GM18873 (cell line): ENCODE measurements around the gene OR51B4.
"Not testable (repeated sequence)": the region's sequence is repeated elsewhere in the genome, so short reads cannot be mapped to it uniquely, and the experiment has no call there.

Experiments
- ATAC-seq: cut with Tn5 transposase; IDR thresholded peaks from one replicate; pipeline ENCODE4 v1.9.1; 2021; ENCODE audit warnings: mild to moderate bottlenecking, moderate library complexity, moderate number of reproducible peaks; ENCODE audit not compliant: unreplicated experiment, low FRiP score

Gene OR51B4, protein sequence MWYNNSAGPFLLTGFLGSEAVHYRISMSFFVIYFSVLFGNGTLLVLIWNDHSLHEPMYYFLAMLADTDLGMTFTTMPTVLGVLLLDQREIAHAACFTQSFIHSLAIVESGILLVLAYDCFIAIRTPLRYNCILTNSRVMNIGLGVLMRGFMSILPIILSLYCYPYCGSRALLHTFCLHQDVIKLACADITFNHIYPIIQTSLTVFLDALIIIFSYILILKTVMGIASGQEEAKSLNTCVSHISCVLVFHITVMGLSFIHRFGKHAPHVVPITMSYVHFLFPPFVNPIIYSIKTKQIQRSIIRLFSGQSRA

GRCh38 chr11:5301846-5302245 lies at the start of gene OR51B4:
Gene OR51B4, minus strand, starts transcription at chr11:5301946. Its CDS starts 0 bp downstream, at chr11:5301946.
- ATAC-seq = no peak

GRCh38 chr11:5351208-5351607 lies 49.5 kb upstream of the OR51B4 start, which contains the start of gene OR51B6:
Gene OR51B6, plus strand, starts transcription at chr11:5351508. Its CDS starts 0 bp downstream, at chr11:5351508.
- ATAC-seq = no peak

DNA sequence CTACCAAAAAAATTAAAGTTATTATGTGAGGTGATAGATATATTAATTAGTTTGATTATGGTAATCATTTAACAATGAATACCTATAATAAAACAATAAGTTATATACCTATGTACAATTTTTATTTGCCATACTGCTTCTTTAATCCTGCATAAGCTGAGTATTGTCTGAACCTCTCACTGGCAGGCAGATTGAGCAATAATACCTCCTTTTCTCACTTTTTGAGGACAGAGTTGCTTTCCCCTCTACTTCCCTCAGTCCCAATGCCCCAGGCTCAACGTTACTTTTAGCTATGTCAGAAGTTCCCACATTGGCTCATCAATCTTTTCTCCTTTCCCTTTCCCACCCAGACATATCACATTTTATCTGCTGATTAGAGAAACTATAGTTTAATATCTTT lies 47.8 kb upstream of the OR51B4 start:
- ATAC-seq = no peak

GRCh38 chr11:5348551-5349194 lies 46.9 kb upstream of the OR51B4 start:
- ATAC-seq = no peak

DNA sequence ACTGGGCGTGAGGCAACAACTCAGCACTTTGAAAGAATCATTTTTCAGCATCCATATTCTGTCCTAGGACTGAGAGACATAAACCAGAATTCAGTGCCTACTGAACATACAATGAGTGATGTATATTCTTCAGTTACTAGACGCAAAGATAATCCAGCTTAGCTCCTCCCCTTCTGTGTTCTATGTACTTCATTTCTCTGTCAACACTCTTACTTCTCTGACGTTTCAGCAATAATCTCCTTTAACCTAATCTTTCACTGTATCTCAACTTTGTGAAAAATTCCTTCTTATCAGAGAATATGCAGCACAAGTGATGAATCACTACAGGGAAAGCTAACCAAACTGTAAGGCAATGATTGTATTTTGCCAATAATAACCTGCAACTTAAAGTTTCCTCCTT lies 44.1 kb upstream of the OR51B4 start:
- ATAC-seq = no peak

DNA sequence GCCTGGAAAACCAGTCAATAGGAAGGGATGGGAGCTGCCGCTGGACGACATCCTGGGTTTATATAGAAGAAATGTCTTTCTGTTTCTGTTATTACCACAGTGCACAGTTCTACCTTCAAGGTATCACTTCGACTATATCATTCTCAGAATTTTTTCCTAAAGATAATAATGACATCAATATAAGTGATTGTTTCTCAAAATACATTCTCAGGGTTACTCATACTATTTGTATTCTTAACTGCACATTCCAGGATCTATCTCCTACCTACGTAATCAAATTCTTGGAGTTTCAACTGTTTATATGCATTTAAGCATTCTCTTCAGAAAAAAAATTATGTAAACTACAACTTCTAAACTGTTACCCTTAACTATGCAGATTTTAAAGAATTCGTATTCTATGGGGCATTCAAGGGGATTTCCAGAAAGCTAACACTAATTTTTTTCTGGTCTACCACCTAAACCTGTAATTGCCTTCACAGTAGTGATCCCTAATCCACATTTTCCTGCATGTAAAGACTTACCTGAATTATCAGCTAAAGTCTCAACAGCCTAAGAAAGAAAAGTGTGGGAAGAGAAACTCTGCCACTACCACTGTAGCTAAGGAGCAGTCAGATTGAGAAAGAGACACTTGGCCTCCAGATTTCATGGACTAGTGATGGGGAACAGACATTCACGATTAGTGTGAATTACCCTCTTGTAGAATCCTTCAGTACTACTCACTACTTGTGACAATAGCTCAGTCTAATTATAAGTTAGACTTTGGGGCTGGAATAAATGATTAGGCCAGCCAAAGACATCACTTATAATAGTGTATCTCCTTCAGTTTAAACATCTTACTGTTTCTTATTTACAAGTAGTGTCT lies 42.0 kb upstream of the OR51B4 start, which contains the start of gene OR51B5:
TSS of gene OR51B5 (minus strand) at position 51 of the 862 bp plus-strand sequence. CDS start at position 51, 0 bp downstream.
- ATAC-seq = no peak

DNA sequence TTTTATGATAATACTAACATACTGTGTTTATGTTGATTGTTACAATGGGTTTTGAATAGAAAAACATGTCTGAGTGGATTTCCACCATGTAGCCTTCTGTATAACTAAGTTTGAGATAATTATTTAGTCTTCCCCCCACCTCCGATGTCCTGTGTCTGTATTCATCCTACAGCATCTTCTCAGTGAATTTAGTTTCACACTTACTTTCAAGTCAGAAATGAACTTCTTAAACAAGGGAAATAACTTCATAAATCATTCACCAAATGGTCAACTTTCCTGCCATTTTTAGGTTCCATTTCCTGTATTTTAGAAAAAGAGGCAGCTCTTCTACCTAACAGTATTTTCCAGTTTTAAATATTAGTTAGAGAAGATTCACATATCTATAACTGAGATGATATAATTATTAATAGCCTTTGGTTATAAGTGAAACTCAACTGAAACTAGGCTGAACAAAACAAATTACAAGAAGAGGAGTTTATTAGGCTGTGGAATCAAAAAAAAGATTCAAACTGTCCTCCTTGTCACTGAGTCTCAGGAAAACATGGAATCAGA lies 38.1 kb upstream of the OR51B4 start:
- peak; percentile 76 for ATAC-seq

DNA sequence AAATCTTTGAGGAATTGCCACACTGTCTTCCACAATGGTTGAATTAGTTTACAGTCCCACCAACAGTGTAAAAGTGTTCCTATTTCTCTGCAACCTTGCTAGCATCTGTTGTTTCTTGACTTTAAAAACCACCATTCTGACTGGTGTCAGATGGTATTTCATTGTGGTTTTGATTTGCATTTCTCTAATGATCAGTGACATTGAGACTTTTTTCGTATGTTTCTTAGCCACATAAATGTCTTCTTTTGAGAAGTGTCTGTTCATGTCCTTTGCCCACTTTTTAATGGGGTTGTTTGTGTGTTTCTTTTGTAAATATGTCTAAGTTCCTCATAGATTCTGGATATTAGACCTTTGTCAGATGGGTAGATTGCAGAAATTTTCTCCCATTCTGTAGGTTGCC lies 35.5 kb upstream of the OR51B4 start:
- not testable (repeated sequence) for ATAC-seq

- no peak for ATAC-seq
Observed at GRCh38 chr11:5336331-5336730, 34.6 kb upstream of the OR51B4 start.

DNA sequence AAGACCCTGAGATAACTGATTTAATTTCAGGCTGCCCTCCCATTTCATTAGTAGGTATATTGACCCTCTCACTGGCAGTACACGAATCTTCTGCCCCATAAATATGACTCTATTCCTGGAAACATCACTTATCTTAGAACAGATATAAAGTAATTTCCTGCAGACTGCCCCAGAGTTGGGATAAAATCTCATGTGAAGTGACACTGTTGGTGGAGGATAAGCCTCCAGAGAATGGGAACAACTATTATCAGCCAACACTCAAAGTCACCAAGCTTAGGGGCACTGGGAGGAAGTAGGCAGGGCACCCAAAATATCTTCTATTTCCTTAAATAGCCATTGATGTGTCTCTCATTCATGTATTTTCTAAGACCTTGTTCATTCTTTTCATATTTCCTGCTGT lies 33.4 kb upstream of the OR51B4 start:
- ATAC-seq = no peak

GRCh38 chr11:5324197-5324596 lies 22.5 kb upstream of the OR51B4 start, which contains the start of gene OR51B2:
Gene OR51B2, minus strand, starts transcription at chr11:5324297. Its CDS starts 0 bp downstream, at chr11:5324297.
- ATAC-seq = no peak

- no peak for ATAC-seq
Observed at GRCh38 chr11:5317292-5317691, 15.5 kb upstream of the OR51B4 start.

DNA sequence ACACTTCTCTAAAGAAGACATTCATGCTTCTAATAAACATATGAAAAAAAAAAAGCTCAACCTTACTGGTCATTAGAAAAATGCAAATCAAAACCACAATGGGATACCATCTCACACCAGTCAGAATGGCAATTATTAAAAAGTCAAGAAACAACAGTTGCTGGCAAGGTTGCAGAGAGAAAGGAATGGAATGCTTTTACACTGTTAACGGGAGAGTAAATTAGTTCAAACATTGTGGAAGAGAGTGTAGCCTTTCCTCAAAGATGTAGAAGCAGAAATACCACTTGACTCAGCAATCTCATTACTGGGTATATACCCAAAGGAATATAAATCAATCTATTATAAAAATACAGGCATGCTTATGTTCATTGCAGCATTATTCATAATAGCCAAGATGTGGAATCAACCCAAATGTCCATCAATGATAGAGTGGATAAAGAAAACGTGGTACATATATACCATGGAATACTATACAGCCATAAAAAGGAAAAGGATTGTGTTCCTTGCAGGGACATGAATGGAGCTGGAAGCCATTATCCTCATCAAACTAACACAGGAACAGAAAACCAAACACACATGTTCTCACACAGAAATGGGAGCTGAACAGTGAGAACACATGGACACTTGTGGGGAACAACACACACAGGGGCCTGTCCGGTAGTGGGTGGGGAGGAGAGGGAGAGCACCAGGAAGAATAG lies 11.7 kb upstream of the OR51B4 start:
- not testable (repeated sequence) for ATAC-seq

DNA sequence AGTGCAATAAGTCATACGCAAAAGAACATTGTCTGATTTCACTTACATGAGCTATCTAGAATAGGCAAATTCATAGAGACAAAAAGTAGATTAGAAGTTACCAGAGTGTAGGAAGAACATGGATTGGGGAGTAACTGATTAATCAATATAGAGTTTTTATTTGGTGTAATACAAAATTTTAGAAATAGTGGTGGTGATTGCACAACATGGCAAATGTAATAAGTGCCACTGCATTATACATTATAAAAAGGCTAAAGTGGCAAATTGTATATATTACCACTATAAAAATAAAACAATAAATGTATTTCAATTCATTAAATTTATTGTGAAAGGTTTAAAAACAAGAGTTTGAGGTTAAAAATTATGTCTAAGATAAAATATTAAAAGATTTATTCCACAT lies 8.7 kb upstream of the OR51B4 start:
- no peak for ATAC-seq

- ATAC-seq = no peak
Observed at GRCh38 chr11:5307256-5308019, 5.7 kb upstream of the OR51B4 start.

GRCh38 chr11:5304046-5304445 lies 2.3 kb upstream of the OR51B4 start:
- no peak for ATAC-seq

DNA sequence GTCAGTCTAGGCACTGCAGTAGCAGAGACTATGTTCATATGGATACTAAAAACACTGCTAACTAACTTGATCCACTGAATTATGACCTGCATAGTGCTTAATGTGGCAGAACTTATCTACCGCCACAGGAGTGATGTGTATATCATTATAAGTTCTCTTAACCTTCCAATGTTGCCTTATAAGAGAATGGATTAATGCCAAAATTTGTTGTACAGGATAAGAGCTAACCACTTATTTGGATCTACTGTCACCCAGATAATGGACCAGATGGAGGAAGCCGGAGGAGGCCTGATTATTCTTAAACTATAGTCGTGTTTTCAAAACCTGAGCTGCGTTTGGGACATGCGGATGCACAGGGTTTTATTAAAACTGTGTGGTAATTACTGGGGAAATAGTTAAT lies 1.9 kb upstream of the OR51B4 start:
- no peak for ATAC-seq

DNA sequence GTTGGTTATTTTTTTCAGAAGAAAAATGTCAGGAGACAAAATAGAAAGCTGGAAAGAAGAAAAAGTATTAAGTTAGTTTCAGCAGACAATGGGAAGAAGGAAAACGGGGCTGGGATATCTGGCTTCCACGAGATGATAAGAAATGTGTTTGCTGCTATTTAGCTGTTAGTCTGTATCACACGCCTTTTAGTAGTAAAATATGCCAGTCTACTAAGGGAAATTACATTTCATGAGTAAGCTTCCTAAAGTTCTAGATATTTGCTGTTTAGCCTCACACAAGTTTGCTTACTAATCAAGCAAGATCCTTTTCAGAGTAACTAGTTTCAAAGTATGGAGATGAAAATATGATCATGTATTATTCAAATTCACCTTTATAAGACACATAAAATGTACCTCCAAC lies 1.5 kb downstream of the OR51B4 start:
- no peak for ATAC-seq

- no peak for ATAC-seq
Observed at GRCh38 chr11:5298451-5298850, 3.3 kb downstream of the OR51B4 start.
